IMR-90 (cell line): ENCODE measurements around the gene ARID5A. TPM values are rescaled to one million over a fixed set of nuclear protein-coding genes. Genes with fewer than 3 reads are reported as not detected.

Experiments
- ATAC-seq: fragments of 200-7000 bp; cut with Tn5 transposase; 2 replicates; pipeline ENCODE4 v1.9.1; 2020; ENCODE audit warnings: low read depth, mild to moderate bottlenecking, moderate library complexity
- BruUV-seq: library from RNA; stranded (reverse); fragments of 400-500 nt; replicated peaks from 2 replicates; lab custom pipeline; 2021; lab: Mats Ljungman, UMichigan
- CTCF ChIA-PET: fragments of 300-600 bp; formaldehyde crosslinking; extraction: SDS; loops from one replicate; lab custom pipeline; 2021; ENCODE audit warnings: antibody characterized with exemption; lab: Yijun Ruan, JAX
- POLR2A ChIA-PET: fragments of 300-600 bp; sonication (Branson Sonifier 250); formaldehyde crosslinking; loops from one replicate; lab custom pipeline; 2022; ENCODE audit warnings: antibody characterized with exemption; ENCODE audit not compliant: unreplicated experiment; lab: Charles Lee
- DNase-seq: peaks from one replicate; pipeline ENCODE4 v3.0.0; 2013
- H2AFZ ChIP-seq: replicated peaks from 2 replicates; pipeline ENCODE3; 2013; ENCODE audit warnings: low read length, mild to moderate bottlenecking; ENCODE audit not compliant: poor library complexity
- H2AK5ac ChIP-seq: 2 replicates; pipeline ENCODE4 v1.6.1; 2013; ENCODE audit warnings: low read depth, low read length, inconsistent platforms
- H2AK9ac ChIP-seq: replicated peaks from 2 replicates; pipeline ENCODE3; 2013; ENCODE audit warnings: mild to moderate bottlenecking, low read depth, low read length, moderate library complexity; ENCODE audit not compliant: poor library complexity
- H2BK120ac ChIP-seq: 2 replicates; pipeline ENCODE4 v1.6.1; 2013; ENCODE audit warnings: low read depth, low read length, inconsistent platforms
- H2BK15ac ChIP-seq: 3 replicates; pipeline ENCODE4 v1.6.1; 2013; ENCODE audit warnings: low read depth, low read length, inconsistent platforms
- H2BK20ac ChIP-seq: 2 replicates; pipeline ENCODE4 v1.6.1; 2013; ENCODE audit warnings: low read depth, mild to moderate bottlenecking, inconsistent platforms, low read length, moderate library complexity
- H2BK5ac ChIP-seq: 2 replicates; pipeline ENCODE4 v1.6.1; 2013; ENCODE audit warnings: mild to moderate bottlenecking, low read depth, low read length, inconsistent platforms; ENCODE audit not compliant: poor library complexity, severe bottlenecking
- H3K14ac ChIP-seq: replicated peaks from 2 replicates; pipeline ENCODE4 v1.6.1; 2013; ENCODE audit warnings: low read depth, low read length, inconsistent platforms
- H3K18ac ChIP-seq: 2 replicates; pipeline ENCODE4 v1.6.1; 2013; ENCODE audit warnings: low read depth, low read length, control low read depth
- H3K23ac ChIP-seq: 2 replicates; pipeline ENCODE4 v1.6.1; 2013; ENCODE audit warnings: low read depth, low read length, inconsistent platforms
- H3K27ac ChIP-seq: 2 replicates; pipeline ENCODE4 v1.5.1; 2013; ENCODE audit warnings: mild to moderate bottlenecking, control low read depth, low read length; ENCODE audit not compliant: insufficient read depth
- H3K27me3 ChIP-seq: 2 replicates; pipeline ENCODE4 v1.6.1; 2013; ENCODE audit warnings: low read length; ENCODE audit not compliant: control insufficient read depth, insufficient read depth
- H3K36me3 ChIP-seq: 2 replicates; pipeline ENCODE4 v1.6.1; 2013; ENCODE audit warnings: low read length, mixed read lengths; ENCODE audit not compliant: control insufficient read depth, insufficient read depth
- H3K4ac ChIP-seq: 2 replicates; pipeline ENCODE4 v1.6.1; 2013; ENCODE audit warnings: low read depth, low read length, inconsistent platforms
- H3K4me1 ChIP-seq: 2 replicates; pipeline ENCODE4 v1.6.1; 2013; ENCODE audit warnings: low read length, mixed read lengths; ENCODE audit not compliant: control insufficient read depth, insufficient read depth
- H3K4me2 ChIP-seq: 2 replicates; pipeline ENCODE4 v1.6.1; 2013; ENCODE audit warnings: low read depth, mild to moderate bottlenecking, control low read depth, low read length, moderate library complexity
- H3K4me3 ChIP-seq: 2 replicates; pipeline ENCODE4 v1.5.1; 2013; ENCODE audit warnings: low read depth, mild to moderate bottlenecking, control low read depth, low read length, moderate library complexity; ENCODE audit not compliant: insufficient read depth
- H3K56ac ChIP-seq: 2 replicates; pipeline ENCODE4 v1.6.1; 2013; ENCODE audit warnings: low read length, inconsistent platforms; ENCODE audit not compliant: insufficient read depth; ENCODE audit errors: extremely low read depth
- H3K79me1 ChIP-seq, 2 experiments: 2 replicates each; pipeline ENCODE4 v1.6.1; 2013; ENCODE audit warnings: low read length in 2 of 2, inconsistent platforms in 1 of 2, low read depth in 1 of 2
- H3K9ac ChIP-seq: 2 replicates; pipeline ENCODE4 v1.6.1; 2013; ENCODE audit warnings: low read depth, low read length, control low read depth
- H3K9me1 ChIP-seq: 2 replicates; pipeline ENCODE4 v1.6.1; 2013; ENCODE audit warnings: low read length, inconsistent platforms; ENCODE audit not compliant: insufficient read depth
- H3K9me3 ChIP-seq: 2 replicates; pipeline ENCODE4 v1.6.1; 2013; ENCODE audit warnings: low read length; ENCODE audit not compliant: control insufficient read depth, insufficient read depth
- H4K20me1 ChIP-seq: 2 replicates; pipeline ENCODE4 v1.6.1; 2013; ENCODE audit warnings: low read length, inconsistent platforms; ENCODE audit not compliant: insufficient read depth
- H4K5ac ChIP-seq: 2 replicates; pipeline ENCODE4 v1.6.1; 2013; ENCODE audit warnings: mild to moderate bottlenecking, low read depth, low read length, control low read depth
- H4K8ac ChIP-seq, 2 experiments: 2 replicates each; pipeline ENCODE4 v1.6.1; 2013; ENCODE audit warnings: low read depth in 2 of 2, low read length in 2 of 2, control low read depth in 1 of 2, inconsistent platforms in 1 of 2
- H4K91ac ChIP-seq: 2 replicates; pipeline ENCODE4 v1.6.1; 2013; ENCODE audit warnings: low read depth, low read length, inconsistent platforms; ENCODE audit not compliant: insufficient read depth
- BHLHE40 ChIP-seq: fragments of 150-350 bp; IDR thresholded peaks from 2 replicates; pipeline ENCODE4 v1.6.1; 2016; ENCODE audit warnings: mild to moderate bottlenecking, low read depth, low read length
- CEBPB ChIP-seq: IDR thresholded peaks from 2 replicates; pipeline ENCODE4 v1.6.1; 2012; ENCODE audit warnings: low read depth, low read length, improper control_type of control experiment
- CHD1 ChIP-seq: IDR thresholded peaks from 2 replicates; pipeline ENCODE4 v1.6.1; 2012; ENCODE audit warnings: low read depth, low read length, improper control_type of control experiment
- CTCF ChIP-seq: conservative IDR thresholded peaks from 2 replicates; pipeline ENCODE4 v1.5.1; 2012; ENCODE audit warnings: mild to moderate bottlenecking, low read depth, low read length, improper control_type of control experiment
- ELK1 ChIP-seq: fragments of 150-350 bp; IDR thresholded peaks from 2 replicates; pipeline ENCODE4 v1.6.1; 2016; ENCODE audit warnings: low read depth, mild to moderate bottlenecking, low read length, moderate library complexity, borderline replicate concordance
- FOS ChIP-seq: fragments of 150-350 bp; IDR thresholded peaks from 2 replicates; pipeline ENCODE4 v1.6.1; 2016; ENCODE audit warnings: low read depth, low read length
- MAFK ChIP-seq: IDR thresholded peaks from 2 replicates; pipeline ENCODE4 v1.6.1; 2012; ENCODE audit warnings: low read depth, low read length, improper control_type of control experiment
- MAZ ChIP-seq: IDR thresholded peaks from 2 replicates; pipeline ENCODE4 v1.6.1; 2012; ENCODE audit warnings: low read depth, mild to moderate bottlenecking, low read length, improper control_type of control experiment, moderate library complexity, borderline replicate concordance
- NFE2L2 ChIP-seq: fragments of 150-350 bp; IDR thresholded peaks from 2 replicates; pipeline ENCODE4 v1.6.1; 2016; ENCODE audit warnings: low read depth, mild to moderate bottlenecking, low read length
- POLR2A ChIP-seq: IDR thresholded peaks from 2 replicates; pipeline ENCODE4 v1.6.1; 2012; ENCODE audit warnings: mild to moderate bottlenecking, low read depth, low read length
- RCOR1 ChIP-seq: IDR thresholded peaks from 2 replicates; pipeline ENCODE4 v1.6.1; 2012; ENCODE audit warnings: mild to moderate bottlenecking, low read length, improper control_type of control experiment; ENCODE audit not compliant: insufficient replicate concordance
- RFX5 ChIP-seq: IDR thresholded peaks from 2 replicates; pipeline ENCODE4 v1.8.0; 2012; ENCODE audit warnings: low read depth, mild to moderate bottlenecking, low read length, moderate library complexity
- SMC3 ChIP-seq: fragments of 150-350 bp; IDR thresholded peaks from 2 replicates; pipeline ENCODE4 v1.6.1; 2016; ENCODE audit warnings: low read depth, mild to moderate bottlenecking, antibody characterized with exemption, low read length, moderate library complexity
- USF2 ChIP-seq: fragments of 150-350 bp; IDR thresholded peaks from 2 replicates; pipeline ENCODE4 v1.6.1; 2017; ENCODE audit warnings: mild to moderate bottlenecking, antibody characterized with exemption, low read length, low read depth
- WGBS, 2 experiments: methylation state at CpG; one replicate each; pipeline versions ENCODE4 v1.1.5 to v1.1.7; 2013; ENCODE audit warnings: missing lambda C conversion rate in 2 of 2; ENCODE audit not compliant: insufficient read length in 1 of 2; ENCODE audit errors: extremely low coverage in 2 of 2; 5-methylcytosine and 5-hydroxymethylcytosine counted together
- dilution Hi-C: fragments of 300-500 bp; cut with HindIII; formaldehyde crosslinking; loops from one replicate; pipeline ENCODE4 v1.14.3; 2018; ENCODE audit warnings: low sequenced_read_pairs; ENCODE audit not compliant: unreplicated experiment
- in situ Hi-C: fragments of 300-500 bp; cut with MboI; formaldehyde crosslinking; loops from 3 replicates; pipeline ENCODE4 v1.14.3; 2019; ENCODE audit warnings: low sequenced_read_pairs, inconsistent platforms, mixed read lengths
- intact Hi-C: fragments of 100-400 bp; cut with micrococcal nuclease; formaldehyde crosslinking; loops from 2 replicates; pipeline ENCODE4 v1.10.0; 2022
- polyA plus RNA-seq, 3 experiments: library from polyadenylated mRNA; depleted of rRNA; stranded (reverse); fragments of >200 nt; gene quantifications; 2 replicates each; pipeline ENCODE4 v1.2.3, GENCODE V29; 2012; ENCODE audit warnings: low replicate concordance in 1 of 3
- total RNA-seq: library from RNA; depleted of rRNA; stranded (reverse); fragments of >200 nt; gene quantifications from 2 replicates; pipeline ENCODE4 v1.2.3, GENCODE V29; 2012

The ARID5A gene
- total and polyA plus RNA-seq, 2 of the 4 experiments (the other 2 are of a cell fraction), result 2.3 to 6.7 TPM

GRCh38 chr2:96601382-96602292, 65.1 kb downstream of the ARID5A start:
- DNase-seq (no peak), ATAC-seq (no peak)
- ChIA-PET CTCF (interaction anchor here (0.5 kb wide), 1 partner anchor 148 kb away, joined by 3 read pairs; no protein-coding TSS in a partner anchor), POLR2A (no interaction called here)
- Histone ChIP-seq H2BK15ac (no peak overlapping the region), H2AK5ac (no peak overlapping the region), H4K8ac (no peak overlapping the region), H4K91ac (no peak overlapping the region), H2BK120ac (no peak overlapping the region), H2BK5ac (no peak overlapping the region), H3K27me3 (no peaks in the 10 kb centered on the region), H3K36me3 (peaks cover 62% of the 10 kb centered on the region), H3K4me2 (no peak overlapping the region), H3K9me3 (no peaks in the 10 kb centered on the region), H3K4me3 (no peak overlapping the region), H4K5ac (no peak overlapping the region), H3K56ac (no peak overlapping the region), H3K27ac (no peak overlapping the region), H2BK20ac (no peak overlapping the region), H2AFZ (no peak overlapping the region), H3K23ac (no peak overlapping the region), H4K20me1 (peaks cover 9% of the 10 kb centered on the region), H3K4me1 (peaks cover 2% of the 10 kb centered on the region; the same call in 1 of the 2 replicates), H3K79me1 (peaks cover 4 to 24% of the 10 kb centered on the region in 2 experiments; a peak in 3 of 4 replicates), H3K4ac (no peak overlapping the region), H3K14ac (no peak overlapping the region), H3K18ac (no peak overlapping the region), H3K9me1 (peaks cover 6% of the 10 kb centered on the region), H2AK9ac (peak overlapping the region; percentile 7), H3K9ac (no peak overlapping the region)
- dilution Hi-C loops (no loop called here), in situ Hi-C loops (loop anchor here (25.0 kb wide), 1 partner anchor 361 kb away; no protein-coding TSS in a partner anchor), intact Hi-C loops (no loop called here)
- WGBS, 2 experiments, result 87% methylated on average over 2 of the region's 8 CpGs; no CpG with 5 or more reads in 1 of the 2 experiments
- no TSS peak for BruUV-seq
- TF ChIP-seq ELK1, result no peak
- no peak for TF ChIP-seq MAZ
- no peak for TF ChIP-seq CTCF
- TF ChIP-seq MAFK, result no peak
- TF ChIP-seq BHLHE40, result no peak
- TF ChIP-seq SMC3, result no peak
- no peak for TF ChIP-seq CHD1
- TF ChIP-seq NFE2L2, result no peak
- no peak for TF ChIP-seq POLR2A
- TF ChIP-seq CEBPB, result no peak
- no peak for TF ChIP-seq USF2
- no peak for TF ChIP-seq RCOR1
- TF ChIP-seq FOS, result no peak
- no peak for TF ChIP-seq RFX5
